Suppressor macrophage treated with lipopolysaccharide for 1 hour (primary cell): ENCODE measurements around the gene IPO4.
A peak's percentile ranks its signal among the peaks of the same experiment; 100 is the strongest.

Source experiments
- DNase-seq, 3 donors: peaks; one replicate each; pipeline ENCODE4 v3.0.0-alpha.2; 2020 to 2022

IPO4 gene

GRCh38 chr14:24171422-24172260, 17.0 kb downstream of the IPO4 start, which contains the start of gene REC8:
REC8 (plus strand) TSS chr14:24172080; CDS start chr14:24172553, 473 bp downstream.
- DNase-seq = peak in 2 of 3 donors; percentile 20 to 36

- peak; percentile 59 to 74 (median 72) for DNase-seq
These were observed 21.0 kb downstream of the IPO4 start for GRCh38 chr14:24167469-24168114.

GRCh38 chr14:24165785-24166184, 22.8 kb downstream of the IPO4 start:
- DNase-seq = no peak

- DNase-seq = no peak
These were observed 24.1 kb downstream of the IPO4 start for GRCh38 chr14:24164518-24164991.

GRCh38 chr14:24162093-24162492, 26.5 kb downstream of the IPO4 start:
- peak in 1 of 3 donors; percentile 24 for DNase-seq

- peak; percentile 95 to 97 (median 96) for DNase-seq
These were observed 27.5 kb downstream of the IPO4 start, which contains the start of gene IRF9 for GRCh38 chr14:24160850-24161804. IRF9 (plus strand) TSS chr14:24161265; CDS start chr14:24162145, 880 bp downstream.

- DNase-seq = no peak
These were observed 28.1 kb downstream of the IPO4 start for GRCh38 chr14:24160499-24160849.

GRCh38 chr14:24159777-24160498, 28.7 kb downstream of the IPO4 start:
- no peak for DNase-seq

- no peak for DNase-seq
These were observed 31.3 kb downstream of the IPO4 start for GRCh38 chr14:24157331-24157730.

- no peak for DNase-seq
These were observed 31.8 kb downstream of the IPO4 start for GRCh38 chr14:24156840-24157239.

- DNase-seq = no peak
These were observed 33.5 kb downstream of the IPO4 start for GRCh38 chr14:24155100-24155499.

- DNase-seq = no peak
These were observed 37.1 kb downstream of the IPO4 start for GRCh38 chr14:24151404-24152080.

GRCh38 chr14:24150993-24151392, 37.6 kb downstream of the IPO4 start:
- DNase-seq = no peak

- no peak for DNase-seq
These were observed 38.0 kb downstream of the IPO4 start for GRCh38 chr14:24150567-24150966.

- no peak for DNase-seq
These were observed 38.6 kb downstream of the IPO4 start for GRCh38 chr14:24150061-24150460.

- DNase-seq = no peak
These were observed 39.2 kb downstream of the IPO4 start for GRCh38 chr14:24149302-24149969.

GRCh38 chr14:24147761-24148428, 40.7 kb downstream of the IPO4 start:
- no peak for DNase-seq

- DNase-seq = peak; percentile 99
These were observed 41.4 kb downstream of the IPO4 start, which contains the start of gene RNF31 for GRCh38 chr14:24146978-24147760. RNF31 (plus strand) TSS chr14:24147498; CDS start chr14:24147699, 201 bp downstream.

GRCh38 chr14:24146453-24146977, 42.1 kb downstream of the IPO4 start, which contains the start of gene PSME2:
PSME2 (minus strand) TSS chr14:24146610; CDS start chr14:24146581, 29 bp downstream.
- peak; percentile 96 to 98 (median 97) for DNase-seq
